ENCODE results near the gene IVL.

DNA sequence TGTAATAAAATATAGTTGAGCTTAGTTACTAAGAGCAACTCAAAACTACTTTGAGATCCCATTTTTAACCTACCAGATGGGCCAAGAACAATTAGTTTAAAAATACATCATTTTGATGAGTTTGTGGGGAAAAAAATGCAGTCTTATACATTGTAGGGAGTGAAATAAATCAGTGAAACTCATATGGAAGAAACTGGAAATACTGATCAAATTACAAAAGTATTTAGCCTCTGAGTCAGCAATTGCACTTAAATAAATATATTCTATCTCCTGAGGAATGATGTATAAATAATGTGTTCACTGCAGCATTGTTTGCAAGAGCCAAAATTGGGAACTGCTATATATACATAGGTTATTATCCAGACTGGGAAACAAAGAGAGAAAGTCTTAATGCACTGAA lies 34.9 kb upstream of the IVL start:
- TF ChIP-seq, protein P1, sequence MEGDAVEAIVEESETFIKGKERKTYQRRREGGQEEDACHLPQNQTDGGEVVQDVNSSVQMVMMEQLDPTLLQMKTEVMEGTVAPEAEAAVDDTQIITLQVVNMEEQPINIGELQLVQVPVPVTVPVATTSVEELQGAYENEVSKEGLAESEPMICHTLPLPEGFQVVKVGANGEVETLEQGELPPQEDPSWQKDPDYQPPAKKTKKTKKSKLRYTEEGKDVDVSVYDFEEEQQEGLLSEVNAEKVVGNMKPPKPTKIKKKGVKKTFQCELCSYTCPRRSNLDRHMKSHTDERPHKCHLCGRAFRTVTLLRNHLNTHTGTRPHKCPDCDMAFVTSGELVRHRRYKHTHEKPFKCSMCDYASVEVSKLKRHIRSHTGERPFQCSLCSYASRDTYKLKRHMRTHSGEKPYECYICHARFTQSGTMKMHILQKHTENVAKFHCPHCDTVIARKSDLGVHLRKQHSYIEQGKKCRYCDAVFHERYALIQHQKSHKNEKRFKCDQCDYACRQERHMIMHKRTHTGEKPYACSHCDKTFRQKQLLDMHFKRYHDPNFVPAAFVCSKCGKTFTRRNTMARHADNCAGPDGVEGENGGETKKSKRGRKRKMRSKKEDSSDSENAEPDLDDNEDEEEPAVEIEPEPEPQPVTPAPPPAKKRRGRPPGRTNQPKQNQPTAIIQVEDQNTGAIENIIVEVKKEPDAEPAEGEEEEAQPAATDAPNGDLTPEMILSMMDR (IDR thresholded peaks at IDR 0.05; ENCODE audit: poor library complexity), result no peak
- TF ChIP-seq EZH2 (IDR thresholded peaks at IDR 0.05; ENCODE audit: borderline replicate concordance) (no peak), EZH2phosphoT487 (IDR thresholded peaks at IDR 0.05; ENCODE audit: low read depth, severe bottlenecking, unreplicated experiment) (no peak)

Measured in hepatocyte (in vitro differentiated cells).